Mononuclear cell (primary cell): ENCODE data around the gene TMEM219. TPM values are rescaled to one million over a fixed set of nuclear protein-coding genes. Genes with fewer than 3 reads are reported as not detected.

Experiments used
- total RNA-seq: library from RNA; depleted of rRNA; stranded (reverse); fragments of >200 nt; gene quantifications from one replicate; pipeline ENCODE4 v1.2.3, GENCODE V29; 2012

TMEM219 gene
- total RNA-seq, 1 donor = 61.1 TPM

Other genes with a start within 250 kb of the TMEM219 start
- 87.9 TPM for gene C16orf54, start 216.1 kb upstream of the TMEM219 start, total RNA-seq
- not detected for gene ZG16, start 183.8 kb upstream of the TMEM219 start, total RNA-seq
- 78.5 TPM for gene KIF22, start 171.3 kb upstream of the TMEM219 start, total RNA-seq
- 132 TPM for gene MAZ, start 155.6 kb upstream of the TMEM219 start, total RNA-seq
- 0.52 TPM for gene PRRT2, start 149.9 kb upstream of the TMEM219 start, total RNA-seq
- 14.4 TPM for gene PAGR1, start 145.9 kb upstream of the TMEM219 start, total RNA-seq
- 75.6 TPM for gene MVP, start 141.6 kb upstream of the TMEM219 start, total RNA-seq
- gene CDIPT, start 98.9 kb upstream of the TMEM219 start, total RNA-seq = 22.1 TPM
- gene SEZ6L2, start 62.5 kb upstream of the TMEM219 start, total RNA-seq = under 0.01 TPM
- not detected for gene ASPHD1, start 61.6 kb upstream of the TMEM219 start, total RNA-seq
- gene KCTD13, start 35.9 kb upstream of the TMEM219 start, total RNA-seq = 21.5 TPM
- 10.5 TPM for gene TAOK2, start 11.8 kb downstream of the TMEM219 start, total RNA-seq
- 3.9 TPM for gene HIRIP3, start 33.5 kb downstream of the TMEM219 start, total RNA-seq
- 32.0 TPM for gene INO80E, start 34.2 kb downstream of the TMEM219 start, total RNA-seq
- gene DOC2A, start 48.9 kb downstream of the TMEM219 start, total RNA-seq = not detected
- gene C16orf92, start 61.1 kb downstream of the TMEM219 start, total RNA-seq = not detected
- gene TLCD3B, start 69.2 kb downstream of the TMEM219 start, total RNA-seq = not detected
- 343 TPM for gene ALDOA, start 103.7 kb downstream of the TMEM219 start, total RNA-seq
- 79.7 TPM for gene PPP4C, start 113.9 kb downstream of the TMEM219 start, total RNA-seq
- 0.10 TPM for gene TBX6, start 129.8 kb downstream of the TMEM219 start, total RNA-seq
- gene YPEL3, start 134.1 kb downstream of the TMEM219 start, total RNA-seq = 66.0 TPM
- gene GDPD3, start 151.5 kb downstream of the TMEM219 start, total RNA-seq = 0.31 TPM
- 26.1 TPM for gene MAPK3, start 161.1 kb downstream of the TMEM219 start, total RNA-seq
- 361 TPM for gene CORO1A, start 221.5 kb downstream of the TMEM219 start, total RNA-seq
- gene BOLA2B, start 231.6 kb downstream of the TMEM219 start, total RNA-seq = 35.4 TPM
- 22.5 TPM for gene SLX1A, start 231.8 kb downstream of the TMEM219 start, total RNA-seq
- 3.8 TPM for gene SULT1A3, start 237.2 kb downstream of the TMEM219 start, total RNA-seq